Measurements from ENCODE around the gene MYMX. TPM values are rescaled to one million over a fixed set of nuclear protein-coding genes. Genes with fewer than 3 reads are reported as not detected.

Gene MYMX
- total RNA-seq, 4 donors from 2014 or later, result not detected

- no peak for TF ChIP-seq CTCF (IDR thresholded peaks at IDR 0.05)
- TF ChIP-seq POLR2A (IDR thresholded peaks at IDR 0.05), result no peak
- 85 to 89% methylated on average over 12 to 17 of the region's 28 CpGs for WGBS, 2 donors
- peak overlapping the region; percentile 26 to 70 (median 52) for H3K4me3 ChIP-seq
- H3K9me3 ChIP-seq, result no peaks in the 10 kb centered on the region
- peaks cover 57 to 89% (median 68%) of the 10 kb centered on the region in 3 donors for H3K4me1 ChIP-seq
- no peaks in the 10 kb centered on the region for H3K36me3 ChIP-seq
- DNase-seq, result no peak
- intact Hi-C loops (cut with DNase I), result no loop called here
- peak overlapping the region; percentile 66 to 95 (median 88) for H3K27ac ChIP-seq
- H3K27me3 ChIP-seq, result no peaks in the 10 kb centered on the region
Measured at GRCh38 chr6:44219815-44220784, 3.4 kb downstream of the MYMX start.

GRCh38 chr6:44220913-44221290 is 4.2 kb downstream of the MYMX start:
- whole genome bisulfite sequencing, 2 donors, result 82 to 83% methylated on average over 4 of the region's 4 CpGs
- H3K4me1 ChIP-seq, result peaks cover 59 to 97% (median 73%) of the 10 kb centered on the region in 3 donors
- H3K27me3 ChIP-seq, result no peaks in the 10 kb centered on the region
- H3K9me3 ChIP-seq, result no peaks in the 10 kb centered on the region
- no peak overlapping the region for H3K4me3 ChIP-seq
- intact Hi-C loops (cut with DNase I), result no loop called here
- peak overlapping the region; percentile 66 to 91 (median 88) for H3K27ac ChIP-seq
- H3K36me3 ChIP-seq, result no peaks in the 10 kb centered on the region
- TF ChIP-seq POLR2A (IDR thresholded peaks at IDR 0.05) (no peak), CTCF (IDR thresholded peaks at IDR 0.05) (no peak)
- no peak for DNase-seq

GRCh38 chr6:44221291-44221960 is 4.7 kb downstream of the MYMX start:
- no peaks in the 10 kb centered on the region for H3K36me3 ChIP-seq
- DNase-seq, result peak; percentile 32
- peak; percentile 65 to 86 (median 84) for TF ChIP-seq CTCF (IDR thresholded peaks at IDR 0.05)
- no peak for TF ChIP-seq POLR2A (IDR thresholded peaks at IDR 0.05)
- peaks cover 63 to 100% (median 78%) of the 10 kb centered on the region in 3 donors for H3K4me1 ChIP-seq
- H3K4me3 ChIP-seq, result peak overlapping the region in 2 of 4 donors; percentile 79 to 85
- H3K27me3 ChIP-seq, result no peaks in the 10 kb centered on the region
- H3K27ac ChIP-seq, result peak overlapping the region; percentile 66 to 91 (median 88)
- intact Hi-C loops (cut with DNase I), result no loop called here
- no peaks in the 10 kb centered on the region for H3K9me3 ChIP-seq
- WGBS, 2 donors, result 5 to 6% methylated on average over 2 of the region's 4 CpGs

- Histone ChIP-seq H3K27me3 (no peaks in the 10 kb centered on the region), H3K4me1 (peaks cover 63 to 100% (median 80%) of the 10 kb centered on the region in 3 donors), H3K9me3 (no peaks in the 10 kb centered on the region), H3K4me3 (peak overlapping the region in 2 of 4 donors; percentile 79 to 85), H3K36me3 (no peaks in the 10 kb centered on the region), H3K27ac (peak overlapping the region; percentile 66 to 91 (median 88))
- TF ChIP-seq CTCF (IDR thresholded peaks at IDR 0.05) (no peak), POLR2A (IDR thresholded peaks at IDR 0.05) (no peak)
- intact Hi-C loops (cut with DNase I), result no loop called here
- DNase-seq, result no peak
- WGBS, 2 donors, result 76% methylated on average over 2 of the region's 2 CpGs; no CpG with 5 or more reads in 1 of the 2 donors
Measured at GRCh38 chr6:44221961-44222335, 5.2 kb downstream of the MYMX start.

Measured in esophagus squamous epithelium (tissue), 5 donors.